Measurements from ENCODE around the gene PLEKHA8.

The PLEKHA8 gene

GRCh38 chr7:30145426-30145970, 117.3 kb downstream of the PLEKHA8 start:
- no peaks in the 10 kb centered on the region for H3K4me1 Mint-ChIP-seq
- H3K27me3 Mint-ChIP-seq (ENCODE audit: low read depth, poor library complexity) = peaks cover 6% of the 10 kb centered on the region
- TF ChIP-seq, protein P1, sequence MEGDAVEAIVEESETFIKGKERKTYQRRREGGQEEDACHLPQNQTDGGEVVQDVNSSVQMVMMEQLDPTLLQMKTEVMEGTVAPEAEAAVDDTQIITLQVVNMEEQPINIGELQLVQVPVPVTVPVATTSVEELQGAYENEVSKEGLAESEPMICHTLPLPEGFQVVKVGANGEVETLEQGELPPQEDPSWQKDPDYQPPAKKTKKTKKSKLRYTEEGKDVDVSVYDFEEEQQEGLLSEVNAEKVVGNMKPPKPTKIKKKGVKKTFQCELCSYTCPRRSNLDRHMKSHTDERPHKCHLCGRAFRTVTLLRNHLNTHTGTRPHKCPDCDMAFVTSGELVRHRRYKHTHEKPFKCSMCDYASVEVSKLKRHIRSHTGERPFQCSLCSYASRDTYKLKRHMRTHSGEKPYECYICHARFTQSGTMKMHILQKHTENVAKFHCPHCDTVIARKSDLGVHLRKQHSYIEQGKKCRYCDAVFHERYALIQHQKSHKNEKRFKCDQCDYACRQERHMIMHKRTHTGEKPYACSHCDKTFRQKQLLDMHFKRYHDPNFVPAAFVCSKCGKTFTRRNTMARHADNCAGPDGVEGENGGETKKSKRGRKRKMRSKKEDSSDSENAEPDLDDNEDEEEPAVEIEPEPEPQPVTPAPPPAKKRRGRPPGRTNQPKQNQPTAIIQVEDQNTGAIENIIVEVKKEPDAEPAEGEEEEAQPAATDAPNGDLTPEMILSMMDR (IDR thresholded peaks at IDR 0.05) = no peak
- no peaks in the 10 kb centered on the region for H3K9me3 Mint-ChIP-seq
- no peaks in the 10 kb centered on the region for H3K36me3 Mint-ChIP-seq (ENCODE audit: low read depth)
- no peak overlapping the region for H3K27ac Mint-ChIP-seq
- DNase-seq = no peak
- H3K4me3 Mint-ChIP-seq = no peak overlapping the region

- no peak for DNase-seq
- Mint-ChIP-seq H3K36me3 (ENCODE audit: low read depth) (no peaks in the 10 kb centered on the region), H3K4me3 (no peak overlapping the region), H3K27me3 (ENCODE audit: low read depth, poor library complexity) (peaks cover 4% of the 10 kb centered on the region), H3K9me3 (no peaks in the 10 kb centered on the region), H3K4me1 (no peaks in the 10 kb centered on the region), H3K27ac (no peak overlapping the region)
- TF ChIP-seq, protein P1 (IDR thresholded peaks at IDR 0.05) = no peak
Observed at GRCh38 chr7:30146127-30146612, 118.0 kb downstream of the PLEKHA8 start.

DNA sequence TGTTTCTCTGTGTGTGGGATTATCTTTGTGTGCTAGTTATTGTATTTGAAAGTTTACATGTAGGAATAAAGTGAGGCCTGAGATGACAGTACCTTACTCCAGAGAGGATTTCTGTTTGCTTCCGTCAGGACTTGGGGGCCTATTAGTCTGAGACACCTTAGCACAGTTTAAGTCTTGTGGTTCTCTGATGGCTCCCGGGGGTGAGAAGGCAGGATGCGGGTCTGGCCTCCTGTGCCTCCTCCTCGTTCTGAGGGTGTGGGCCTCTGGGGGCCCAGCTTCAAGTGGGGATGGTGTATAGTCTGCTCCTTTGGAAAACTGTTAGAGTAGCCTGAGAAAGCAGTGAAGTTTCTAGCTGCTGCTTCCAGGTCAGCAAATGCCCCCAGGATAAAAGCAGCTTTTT, 119.0 kb downstream of the PLEKHA8 start:
- Mint-ChIP-seq H3K27me3 (ENCODE audit: low read depth, poor library complexity) (peaks cover 4% of the 10 kb centered on the region), H3K27ac (no peak overlapping the region), H3K4me3 (no peak overlapping the region), H3K36me3 (ENCODE audit: low read depth) (no peaks in the 10 kb centered on the region), H3K9me3 (no peaks in the 10 kb centered on the region), H3K4me1 (no peaks in the 10 kb centered on the region)
- no peak for DNase-seq
- TF ChIP-seq, protein P1 (IDR thresholded peaks at IDR 0.05) = no peak

DNA sequence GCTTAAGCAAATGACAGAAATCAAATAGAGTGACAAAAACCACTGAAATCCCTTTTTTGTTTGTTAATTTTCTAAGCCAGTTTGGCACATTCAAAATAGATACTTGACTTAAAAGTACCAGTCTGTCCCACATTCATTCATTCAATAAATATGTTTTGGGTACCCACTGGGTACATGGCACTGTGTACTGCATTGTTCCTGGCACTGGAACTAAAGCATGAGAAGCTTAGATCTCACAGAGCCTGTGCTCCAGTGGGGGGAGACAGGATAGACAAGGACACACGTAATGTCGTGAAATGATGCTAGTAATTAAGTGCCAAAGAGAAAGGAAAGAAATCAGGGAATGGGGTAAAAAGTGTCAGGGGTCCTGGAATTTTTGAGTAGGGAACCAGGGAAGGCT, 119.6 kb downstream of the PLEKHA8 start:
- no peaks in the 10 kb centered on the region for H3K36me3 Mint-ChIP-seq (ENCODE audit: low read depth)
- no peaks in the 10 kb centered on the region for H3K9me3 Mint-ChIP-seq
- TF ChIP-seq, protein P1 (IDR thresholded peaks at IDR 0.05) = no peak
- no peaks in the 10 kb centered on the region for H3K4me1 Mint-ChIP-seq
- peaks cover 4% of the 10 kb centered on the region for H3K27me3 Mint-ChIP-seq (ENCODE audit: low read depth, poor library complexity)
- no peak for DNase-seq
- no peak overlapping the region for H3K4me3 Mint-ChIP-seq
- no peak overlapping the region for H3K27ac Mint-ChIP-seq

- no peak overlapping the region for H3K27ac Mint-ChIP-seq
- TF ChIP-seq, protein P1 (IDR thresholded peaks at IDR 0.05) = no peak
- H3K9me3 Mint-ChIP-seq = no peaks in the 10 kb centered on the region
- no peaks in the 10 kb centered on the region for H3K27me3 Mint-ChIP-seq (ENCODE audit: low read depth, poor library complexity)
- DNase-seq = no peak
- no peaks in the 10 kb centered on the region for H3K36me3 Mint-ChIP-seq (ENCODE audit: low read depth)
- no peak overlapping the region for H3K4me3 Mint-ChIP-seq
- H3K4me1 Mint-ChIP-seq = no peaks in the 10 kb centered on the region
Observed at GRCh38 chr7:30148426-30148825, 120.2 kb downstream of the PLEKHA8 start.

GRCh38 chr7:30148951-30149459, 120.8 kb downstream of the PLEKHA8 start:
- Mint-ChIP-seq H3K4me3 (no peak overlapping the region), H3K4me1 (no peaks in the 10 kb centered on the region), H3K27ac (no peak overlapping the region), H3K36me3 (ENCODE audit: low read depth) (no peaks in the 10 kb centered on the region), H3K9me3 (no peaks in the 10 kb centered on the region), H3K27me3 (ENCODE audit: low read depth, poor library complexity) (no peaks in the 10 kb centered on the region)
- TF ChIP-seq, protein P1 (IDR thresholded peaks at IDR 0.05) = no peak
- DNase-seq = no peak

Measured in nephron progenitor cell (in vitro differentiated cells).